Stomach (tissue), 9 donors: ENCODE results near the gene GPC4. TPM values are rescaled to one million over a fixed set of nuclear protein-coding genes. Genes with fewer than 3 reads are reported as not detected.

Experiments used
- DNase-seq, 2 donors: peaks; one replicate each; pipeline versions ENCODE4 v3.0.0 to v3.0.0-alpha.2; 2013 to 2019
- H3K27ac ChIP-seq, 5 donors: fragments of 200-600 bp in 4 of 5; sonication (generic) in 4 of 5; one replicate each; pipeline ENCODE4 v1.5.1; 2013 to 2019; ENCODE audit warnings: mild to moderate bottlenecking in 1 of 5, moderate library complexity in 1 of 5
- H3K27me3 ChIP-seq, 3 donors: fragments of 200-600 bp; sonication (generic); one replicate each; pipeline ENCODE4 v1.5.1; 2017 to 2019; ENCODE audit warnings: mixed run types in 1 of 3
- H3K36me3 ChIP-seq, 4 donors: fragments of 200-600 bp; sonication (generic); 1 replicate in 3 of 4; 2 replicates in 1 of 4; pipeline ENCODE4 v1.5.1; 2016 to 2019
- H3K4me1 ChIP-seq, 4 donors: fragments of 200-600 bp; sonication (generic); one replicate each; pipeline ENCODE4 v1.5.1; 2016 to 2019
- H3K4me3 ChIP-seq, 4 donors: fragments of 200-600 bp; sonication (generic) in 3 of 4; one replicate each; pipeline ENCODE4 v1.5.1; 2016 to 2019; ENCODE audit warnings: mild to moderate bottlenecking in 1 of 4
- H3K9me3 ChIP-seq, 4 donors: fragments of 200-600 bp; sonication (generic); one replicate each; pipeline ENCODE4 v1.5.1; 2016 to 2019
- EP300 ChIP-seq: sonication (generic); formaldehyde crosslinking; IDR thresholded peaks from one replicate; pipeline ENCODE4 v1.6.1; 2017; ENCODE audit warnings: antibody characterized with exemption
- POLR2A ChIP-seq, 4 donors: fragments of 450-650 bp; IDR thresholded peaks; one replicate each; pipeline ENCODE4 v1.6.1; 2016; ENCODE audit warnings: antibody characterized with exemption in 4 of 4, control low read depth in 2 of 4, mild to moderate bottlenecking in 1 of 4, moderate library complexity in 1 of 4
- POLR2AphosphoS5 ChIP-seq, 3 donors: sonication (generic); formaldehyde crosslinking; IDR thresholded peaks; one replicate each; pipeline ENCODE4 v1.6.1; 2016; ENCODE audit warnings: antibody characterized with exemption in 3 of 3
- WGBS, 5 donors: extraction: QIAGEN DNeasy Blood & Tissue Kit in 3 of 5; methylation state at CpG; one replicate each; pipeline versions ENCODE4 v1.1.5 to v1.1.7; 2013 to 2018; 5-methylcytosine and 5-hydroxymethylcytosine counted together
- intact Hi-C: fragments of 100-400 bp; cut with DNase I; formaldehyde crosslinking; loops from one replicate; pipeline ENCODE4 v1.15.1; 2023; ENCODE audit warnings: low total_unique reads
- polyA plus RNA-seq, 3 donors: library from polyadenylated mRNA; stranded (reverse); fragments of 200-250 nt; gene quantifications; one replicate each; pipeline ENCODE4 v1.2.3, GENCODE V29; 2013
- total RNA-seq, 5 donors: library from RNA; depleted of rRNA; stranded (reverse); fragments of >200 nt; gene quantifications; one replicate each; pipeline versions ENCODE4 v1.1.0 to v1.2.3, GENCODE V29; 2014 to 2016
- TF ChIP-seq, protein P1 (sequence below), 7 experiments: fragments of 450-650 bp in 4 of 7; fragments of 200-600 bp in 3 of 7; sonication (generic) in 3 of 7; IDR thresholded peaks; one replicate each; pipeline ENCODE4 v1.5.1; 2016 to 2019; ENCODE audit warnings: antibody characterized with exemption in 7 of 7, control low read depth in 2 of 7, mild to moderate bottlenecking in 1 of 7
- donor health status: healthy with polysubstance abuse.
- donor health status: Bipolar disorder and iron deficiency.
- donor health status: healthy.

The GPC4 gene
- total and polyA plus RNA-seq, 8 donors, result 3.5 to 32.1 (median 14.7) TPM

DNA sequence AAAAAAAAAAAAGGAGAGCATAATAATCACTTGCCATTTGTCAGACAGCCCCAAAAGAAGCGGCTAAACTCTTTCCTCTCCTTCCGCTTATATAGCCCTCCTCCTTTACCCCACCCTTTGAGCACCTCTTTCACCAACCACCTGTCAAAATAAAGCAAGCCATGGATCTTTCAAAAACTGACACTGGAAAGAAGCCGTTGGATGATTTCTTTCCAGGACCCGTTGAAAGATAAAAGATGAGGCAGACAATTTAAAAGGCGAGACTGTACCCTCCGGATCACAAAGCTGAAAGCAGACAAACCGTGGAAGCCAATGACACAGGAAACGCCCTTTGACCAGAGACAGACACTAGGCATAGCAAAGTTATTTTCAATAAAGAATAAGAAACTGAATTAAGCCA is 22.6 kb downstream of the GPC4 start:
- no peak for TF ChIP-seq EP300
- TF ChIP-seq, protein P1, sequence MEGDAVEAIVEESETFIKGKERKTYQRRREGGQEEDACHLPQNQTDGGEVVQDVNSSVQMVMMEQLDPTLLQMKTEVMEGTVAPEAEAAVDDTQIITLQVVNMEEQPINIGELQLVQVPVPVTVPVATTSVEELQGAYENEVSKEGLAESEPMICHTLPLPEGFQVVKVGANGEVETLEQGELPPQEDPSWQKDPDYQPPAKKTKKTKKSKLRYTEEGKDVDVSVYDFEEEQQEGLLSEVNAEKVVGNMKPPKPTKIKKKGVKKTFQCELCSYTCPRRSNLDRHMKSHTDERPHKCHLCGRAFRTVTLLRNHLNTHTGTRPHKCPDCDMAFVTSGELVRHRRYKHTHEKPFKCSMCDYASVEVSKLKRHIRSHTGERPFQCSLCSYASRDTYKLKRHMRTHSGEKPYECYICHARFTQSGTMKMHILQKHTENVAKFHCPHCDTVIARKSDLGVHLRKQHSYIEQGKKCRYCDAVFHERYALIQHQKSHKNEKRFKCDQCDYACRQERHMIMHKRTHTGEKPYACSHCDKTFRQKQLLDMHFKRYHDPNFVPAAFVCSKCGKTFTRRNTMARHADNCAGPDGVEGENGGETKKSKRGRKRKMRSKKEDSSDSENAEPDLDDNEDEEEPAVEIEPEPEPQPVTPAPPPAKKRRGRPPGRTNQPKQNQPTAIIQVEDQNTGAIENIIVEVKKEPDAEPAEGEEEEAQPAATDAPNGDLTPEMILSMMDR (IDR thresholded peaks at IDR 0.05), result no peak
- TF ChIP-seq POLR2AphosphoS5 (IDR thresholded peaks at IDR 0.05), result no peak
- TF ChIP-seq POLR2A (IDR thresholded peaks at IDR 0.05), result no peak
- H3K27ac ChIP-seq, result no peak overlapping the region
- no peak overlapping the region for H3K4me3 ChIP-seq
- no peaks in the 10 kb centered on the region for H3K27me3 ChIP-seq
- intact Hi-C loops, result no loop called here
- peaks cover 5 to 46% (median 19%) of the 10 kb centered on the region in 4 donors for H3K4me1 ChIP-seq
- H3K36me3 ChIP-seq, result no peaks in the 10 kb centered on the region
- DNase-seq, result no peak
- WGBS, 5 donors, result 68 to 90% (median 77%) methylated on average over 8 of the region's 8 CpGs
- no peaks in the 10 kb centered on the region for H3K9me3 ChIP-seq

DNA sequence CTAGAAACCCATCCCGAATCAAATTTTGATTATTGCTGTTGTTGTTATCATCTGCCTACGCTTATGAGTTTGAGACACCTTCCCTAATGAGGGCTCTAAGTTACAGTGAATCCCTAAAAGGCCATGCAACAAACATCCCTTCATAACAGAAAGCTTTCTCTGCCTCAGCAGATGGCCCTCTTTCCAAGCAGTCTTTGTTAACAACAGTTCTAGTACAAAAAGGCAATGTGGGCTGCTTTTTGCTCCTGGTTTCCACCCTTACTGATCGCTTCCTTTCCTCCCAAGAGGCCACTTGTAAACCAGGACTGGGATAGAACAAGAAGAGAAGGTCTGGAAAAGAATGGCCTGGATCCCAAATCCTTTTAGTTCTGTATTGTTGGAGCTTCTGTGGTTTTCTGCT is 24.2 kb downstream of the GPC4 start:
- no peaks in the 10 kb centered on the region for H3K9me3 ChIP-seq
- H3K4me1 ChIP-seq, result peaks cover 5 to 47% (median 22%) of the 10 kb centered on the region in 4 donors
- H3K27ac ChIP-seq, result peak overlapping the region in 3 of 5 donors; percentile 17 to 68 (median 39)
- peak in 1 of 2 donors; percentile 33 for DNase-seq
- WGBS, 5 donors, result 19 to 60% (median 54%) methylated on average over 3 of the region's 3 CpGs
- H3K27me3 ChIP-seq, result no peaks in the 10 kb centered on the region
- intact Hi-C loops, result no loop called here
- no peak overlapping the region for H3K4me3 ChIP-seq
- no peak for TF ChIP-seq EP300
- H3K36me3 ChIP-seq, result no peaks in the 10 kb centered on the region

DNA sequence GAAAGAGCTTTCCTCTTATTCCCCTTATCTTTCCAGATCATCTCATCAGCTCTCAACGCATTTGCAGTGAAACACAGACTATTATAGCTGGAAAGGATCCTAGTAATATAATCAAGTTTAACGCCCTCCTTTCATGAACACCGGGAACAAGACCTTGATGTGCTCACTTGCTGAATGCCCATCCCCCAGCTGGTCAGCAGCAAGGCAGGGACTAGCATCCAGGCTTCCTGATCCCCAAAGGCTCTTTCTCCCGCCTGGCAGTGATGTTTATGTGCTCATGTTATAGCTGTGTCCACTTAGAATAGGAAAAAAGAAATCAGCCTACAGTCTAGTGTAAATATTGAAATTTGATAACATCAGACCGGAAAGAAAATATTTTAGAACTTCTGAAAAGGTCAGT is 24.6 kb downstream of the GPC4 start:
- DNase-seq, result peak; percentile 49 to 56
- no peak for TF ChIP-seq POLR2AphosphoS5 (IDR thresholded peaks at IDR 0.05)
- TF ChIP-seq, protein P1 (IDR thresholded peaks at IDR 0.05), result no peak
- TF ChIP-seq EP300, result no peak
- TF ChIP-seq POLR2A (IDR thresholded peaks at IDR 0.05), result no peak
- H3K36me3 ChIP-seq, result no peaks in the 10 kb centered on the region
- H3K9me3 ChIP-seq, result no peaks in the 10 kb centered on the region
- intact Hi-C loops, result no loop called here
- H3K4me1 ChIP-seq, result peaks cover 5 to 49% (median 22%) of the 10 kb centered on the region in 4 donors
- H3K27me3 ChIP-seq, result no peaks in the 10 kb centered on the region
- H3K4me3 ChIP-seq, result no peak overlapping the region
- 23 to 41% (median 34%) methylated on average over 5 of the region's 5 CpGs for WGBS, 5 donors
- H3K27ac ChIP-seq, result peak overlapping the region in 3 of 5 donors; percentile 17 to 68 (median 39)

GRCh38 chrX:133389975-133390374 is 25.3 kb downstream of the GPC4 start:
- H3K9me3 ChIP-seq, result no peaks in the 10 kb centered on the region
- intact Hi-C loops, result no loop called here
- WGBS, 5 donors, result 49 to 69% (median 52%) methylated on average over 6 of the region's 6 CpGs
- H3K36me3 ChIP-seq, result no peaks in the 10 kb centered on the region
- H3K27ac ChIP-seq, result peak overlapping the region in 2 of 5 donors; percentile 39 to 68
- no peak for DNase-seq
- H3K4me3 ChIP-seq, result no peak overlapping the region
- TF ChIP-seq, protein P1 (IDR thresholded peaks at IDR 0.05), result no peak
- TF ChIP-seq POLR2A (IDR thresholded peaks at IDR 0.05) (no peak), EP300 (no peak), POLR2AphosphoS5 (IDR thresholded peaks at IDR 0.05) (no peak)
- H3K4me1 ChIP-seq, result peaks cover 5 to 52% (median 26%) of the 10 kb centered on the region in 4 donors
- no peaks in the 10 kb centered on the region for H3K27me3 ChIP-seq

DNA sequence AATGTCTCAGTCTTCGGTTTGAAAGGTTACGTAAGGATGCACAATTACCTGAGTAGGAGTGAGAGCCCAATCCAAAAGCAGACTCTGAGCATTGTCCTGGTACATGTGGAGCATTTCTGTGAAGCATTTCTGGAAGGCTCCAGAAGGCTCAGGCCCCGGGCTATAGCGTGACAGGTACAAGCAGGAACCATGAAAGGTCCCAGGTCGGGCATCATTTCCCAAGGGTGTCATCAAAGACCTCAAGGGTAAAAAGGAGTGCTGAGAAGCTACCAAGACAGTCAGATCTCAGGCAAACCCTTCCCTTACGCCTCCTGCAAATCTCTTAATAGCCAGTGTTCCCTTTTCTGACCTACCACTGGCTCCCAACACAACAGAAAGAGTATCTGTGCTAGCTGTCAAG is 30.8 kb downstream of the GPC4 start:
- TF ChIP-seq EP300, result no peak
- no peak for TF ChIP-seq POLR2A (IDR thresholded peaks at IDR 0.05)
- TF ChIP-seq, protein P1 (IDR thresholded peaks at IDR 0.05), result no peak
- no peak for TF ChIP-seq POLR2AphosphoS5 (IDR thresholded peaks at IDR 0.05)
- Histone ChIP-seq H3K27ac (no peak overlapping the region), H3K4me3 (no peak overlapping the region), H3K36me3 (no peaks in the 10 kb centered on the region), H3K4me1 (peaks cover 0 to 33% (median 13%) of the 10 kb centered on the region in 4 donors), H3K9me3 (no peaks in the 10 kb centered on the region), H3K27me3 (no peaks in the 10 kb centered on the region)
- no peak for DNase-seq
- intact Hi-C loops, result no loop called here
- WGBS, 5 donors, result 67 to 89% (median 80%) methylated on average over 4 to 6 of the region's 6 CpGs
